GM18858 (cell line): Measurements from ENCODE around the gene ELOVL3.
"Not testable (repeated sequence)": the region's sequence is repeated elsewhere in the genome, so short reads cannot be mapped to it uniquely, and the experiment has no call there.

Source experiments
- ATAC-seq: cut with Tn5 transposase; IDR thresholded peaks from one replicate; pipeline ENCODE4 v1.9.1; 2021; ENCODE audit not compliant: unreplicated experiment

ELOVL3 gene

DNA sequence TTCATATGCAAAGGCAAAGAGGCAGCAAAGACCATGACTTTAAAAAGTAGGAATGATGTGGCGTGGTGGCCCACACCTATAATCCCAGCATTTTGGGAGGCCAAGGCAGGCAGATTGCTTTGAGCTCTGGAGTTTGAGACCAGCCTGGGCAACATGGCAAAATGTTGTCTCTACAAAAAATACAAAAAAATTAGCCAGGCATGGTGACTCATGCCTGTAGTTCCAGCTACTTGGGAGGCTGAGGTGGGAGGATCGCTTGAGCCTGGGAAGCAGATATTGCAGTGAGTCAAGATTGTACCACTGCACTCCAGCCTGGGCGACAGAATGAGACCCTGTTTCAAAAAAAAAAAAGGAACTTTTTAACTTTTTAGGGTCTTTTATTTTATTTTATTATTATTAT, 26.4 kb downstream of the ELOVL3 start:
- not testable (repeated sequence) for ATAC-seq

DNA sequence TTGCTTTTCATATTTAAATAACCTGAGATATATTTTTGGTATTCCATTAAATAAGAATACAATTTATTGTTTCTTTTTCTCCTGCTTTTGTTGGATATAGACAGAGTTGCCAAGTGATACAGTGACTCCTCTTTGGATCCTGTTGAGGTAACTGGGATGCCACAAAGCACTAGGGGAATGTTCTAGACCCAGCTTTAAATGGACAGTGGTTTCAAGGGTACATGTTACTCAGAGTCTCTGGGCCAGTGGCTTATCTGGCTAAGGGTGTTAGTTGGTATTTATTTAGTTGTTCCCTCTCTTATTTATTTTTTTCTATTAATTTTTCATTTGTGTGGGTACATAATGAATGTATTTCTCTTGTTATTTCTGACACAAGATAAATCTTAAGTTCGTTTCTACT, 28.3 kb downstream of the ELOVL3 start:
- no peak for ATAC-seq

DNA sequence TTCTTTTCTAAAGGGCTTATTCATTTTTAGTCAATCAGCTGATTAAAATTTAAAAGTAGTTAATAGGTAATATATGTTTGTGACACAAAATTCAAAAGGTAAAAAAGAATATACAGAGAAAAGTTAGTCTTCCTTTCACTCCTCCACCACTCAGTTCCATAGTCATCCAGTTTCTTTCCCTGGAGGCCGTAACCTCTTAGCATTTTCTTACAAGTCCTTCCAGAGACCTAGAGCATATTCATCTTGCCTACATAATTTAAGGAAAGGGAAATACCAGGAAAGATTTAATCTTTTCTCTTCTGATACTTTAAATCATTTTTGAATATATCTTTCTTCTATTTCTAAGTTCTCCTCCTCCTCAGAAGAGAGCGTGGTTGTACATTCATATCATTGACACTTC, 29.3 kb downstream of the ELOVL3 start:
- ATAC-seq, result no peak

DNA sequence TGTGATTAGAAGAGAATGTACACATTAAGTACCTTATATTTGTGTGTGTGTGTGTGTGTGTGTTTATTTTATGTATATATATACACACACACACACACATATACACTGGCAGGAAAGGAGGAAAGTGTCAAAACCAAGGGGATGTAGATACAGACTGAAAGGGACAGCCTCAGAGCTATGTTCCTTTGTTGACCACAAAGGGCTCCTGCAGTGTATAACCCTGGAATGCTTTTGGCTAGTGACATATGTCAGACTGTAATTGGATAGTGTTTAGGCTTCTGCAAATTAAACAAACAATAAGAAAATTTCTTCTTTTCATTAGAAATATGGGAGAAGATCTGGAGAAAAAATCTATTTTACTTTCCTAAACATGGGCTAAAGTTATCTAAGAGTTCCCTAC, 35.1 kb downstream of the ELOVL3 start:
- no peak for ATAC-seq

DNA sequence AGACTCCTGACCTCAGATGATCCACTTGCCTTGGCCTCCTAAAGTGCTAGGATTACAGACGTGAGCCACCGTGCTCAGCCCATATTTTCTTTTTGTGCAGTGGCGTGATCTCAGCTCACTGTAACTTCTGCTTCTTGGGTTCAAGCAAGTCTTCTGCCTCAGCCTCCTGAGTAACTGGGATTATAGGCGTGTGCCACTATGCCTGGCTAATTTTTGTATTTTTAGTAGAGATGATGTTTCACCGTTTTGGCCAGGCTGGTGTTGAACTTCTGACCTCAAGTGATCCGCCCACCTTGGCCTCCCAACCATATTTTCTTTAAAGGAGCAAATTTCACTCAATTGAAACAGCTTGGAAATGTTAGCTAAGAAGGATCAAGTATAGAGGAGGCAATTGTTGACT, 35.7 kb downstream of the ELOVL3 start:
- no peak for ATAC-seq

DNA sequence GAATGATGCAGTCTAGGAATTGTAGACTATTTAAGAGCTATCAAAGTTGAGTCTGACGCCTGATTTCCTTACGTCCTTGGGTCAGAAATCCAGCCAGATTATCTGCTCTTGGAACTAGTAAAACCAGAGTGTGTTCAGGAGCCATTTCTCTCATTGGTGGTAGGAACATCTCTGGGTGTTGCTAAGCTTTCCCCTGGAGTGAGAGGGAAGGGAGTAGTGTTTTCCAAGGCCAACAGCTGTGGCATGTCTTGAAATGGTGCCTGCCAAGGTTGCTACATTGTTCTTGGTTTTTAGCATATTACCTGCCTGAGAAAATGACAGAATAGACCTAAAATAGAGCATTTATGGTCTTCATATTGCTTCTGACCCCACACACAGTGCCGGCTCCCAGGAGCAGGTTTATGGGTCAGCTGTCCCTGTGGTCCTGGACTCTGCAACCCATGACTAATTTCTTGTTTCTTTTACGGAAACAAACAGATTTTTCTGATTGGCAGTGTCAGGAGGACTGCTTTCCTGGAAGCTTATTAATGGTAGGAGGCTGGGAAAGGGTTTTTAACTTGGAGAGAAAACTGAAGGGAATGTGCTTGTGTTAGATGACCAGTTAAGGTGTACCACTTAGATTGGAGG, 36.8 kb downstream of the ELOVL3 start:
- ATAC-seq, result no peak

DNA sequence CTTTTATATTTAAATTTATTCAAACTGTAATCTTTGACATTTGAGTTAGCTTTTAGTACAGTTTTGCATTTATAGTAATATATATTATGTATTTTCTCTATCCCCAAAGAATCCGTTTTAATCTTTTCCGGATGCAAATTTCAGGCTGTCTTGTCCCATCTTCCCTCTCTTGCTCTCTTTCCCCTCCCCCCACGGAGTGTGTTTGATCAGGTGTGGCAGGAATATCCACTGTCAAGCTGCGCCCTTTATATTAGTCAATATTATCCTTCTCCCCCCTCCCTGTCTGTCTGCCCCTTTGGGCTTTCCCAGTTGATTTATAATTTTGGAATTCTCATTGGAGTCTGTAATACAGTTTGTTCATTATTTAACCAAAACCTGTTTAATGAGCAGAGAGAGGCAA, 38.3 kb downstream of the ELOVL3 start:
- no peak for ATAC-seq

DNA sequence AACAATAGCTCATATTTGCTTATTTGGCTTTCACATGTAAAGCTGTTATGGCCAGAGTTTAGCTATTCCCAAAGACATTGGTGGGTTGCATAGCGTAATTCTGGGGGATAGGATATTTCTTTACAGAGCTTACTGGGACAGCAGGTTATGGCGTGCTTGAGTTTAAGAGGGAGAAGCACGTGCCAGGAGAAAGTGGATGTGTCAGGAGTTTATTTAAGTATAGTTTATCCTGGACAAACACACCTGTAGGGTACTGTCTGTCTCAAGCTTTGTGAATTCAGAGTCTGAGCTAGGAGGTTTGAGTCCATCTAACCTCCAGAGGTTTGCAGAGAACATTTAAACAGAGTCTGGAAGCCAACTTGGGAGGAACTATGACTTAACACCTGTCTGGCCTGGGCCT, 40.6 kb downstream of the ELOVL3 start:
- no peak for ATAC-seq

DNA sequence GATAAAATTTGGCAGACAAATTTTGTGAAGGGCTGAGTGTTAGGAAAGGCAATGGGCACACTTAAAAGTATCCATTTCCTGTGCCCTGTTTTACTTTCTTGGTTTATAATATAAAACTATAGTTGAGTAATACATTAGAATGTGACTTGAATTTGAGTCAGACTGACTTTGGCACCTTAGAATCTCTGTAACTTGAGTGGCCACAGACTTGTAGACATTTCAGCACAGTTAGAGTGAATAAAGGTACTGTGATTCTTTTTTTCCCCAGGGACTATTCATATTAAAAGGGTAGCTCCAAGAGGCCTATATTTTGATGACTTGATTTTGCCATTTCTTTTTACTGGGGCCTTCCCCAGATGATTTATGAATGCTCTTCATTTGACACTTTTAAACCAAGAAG, 41.6 kb downstream of the ELOVL3 start:
- ATAC-seq, result no peak

DNA sequence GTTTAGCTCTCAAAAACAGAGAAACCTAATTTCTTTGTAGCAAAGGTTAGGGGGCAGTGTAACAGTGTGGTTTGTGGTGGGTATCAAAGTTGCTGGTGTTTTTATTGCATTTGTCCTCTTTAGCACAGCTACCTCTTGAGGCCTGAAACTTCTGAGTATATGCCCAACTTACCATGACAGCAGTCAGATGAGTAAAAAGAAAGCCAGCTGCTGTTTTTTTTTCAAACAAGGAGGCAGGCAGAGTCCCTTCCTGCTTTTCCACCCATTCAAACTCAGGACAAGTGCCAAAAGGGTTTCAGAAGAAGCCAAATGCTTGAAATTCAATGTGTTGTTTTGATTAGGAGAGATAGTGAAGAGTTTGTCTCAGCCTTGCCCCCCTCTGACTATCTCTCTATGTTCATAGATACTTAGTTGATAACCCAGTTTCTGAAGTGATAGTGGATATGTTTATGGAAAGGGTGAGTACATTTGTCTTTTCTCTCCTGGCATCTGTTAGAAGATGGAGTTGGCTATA, 42.3 kb downstream of the ELOVL3 start:
- no peak for ATAC-seq

DNA sequence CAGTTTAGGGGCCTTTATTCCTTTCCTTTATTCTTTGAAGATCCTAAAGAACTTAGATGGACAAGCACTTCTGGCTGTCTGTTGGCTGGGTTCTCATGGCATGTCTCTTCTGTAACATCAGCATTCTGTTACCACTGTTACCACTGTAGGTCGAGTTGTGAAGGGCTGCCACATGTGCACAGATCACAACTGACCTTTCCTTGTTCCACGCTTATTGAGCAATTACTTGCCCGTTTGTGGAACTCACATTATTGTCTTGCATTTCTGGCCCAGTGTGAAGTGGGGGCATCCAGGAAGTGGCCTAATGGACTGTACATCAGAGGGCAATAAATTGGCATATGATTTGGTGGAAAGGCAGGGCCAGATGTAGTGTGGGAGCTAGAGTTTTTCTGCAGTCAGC, 42.9 kb downstream of the ELOVL3 start:
- no peak for ATAC-seq

DNA sequence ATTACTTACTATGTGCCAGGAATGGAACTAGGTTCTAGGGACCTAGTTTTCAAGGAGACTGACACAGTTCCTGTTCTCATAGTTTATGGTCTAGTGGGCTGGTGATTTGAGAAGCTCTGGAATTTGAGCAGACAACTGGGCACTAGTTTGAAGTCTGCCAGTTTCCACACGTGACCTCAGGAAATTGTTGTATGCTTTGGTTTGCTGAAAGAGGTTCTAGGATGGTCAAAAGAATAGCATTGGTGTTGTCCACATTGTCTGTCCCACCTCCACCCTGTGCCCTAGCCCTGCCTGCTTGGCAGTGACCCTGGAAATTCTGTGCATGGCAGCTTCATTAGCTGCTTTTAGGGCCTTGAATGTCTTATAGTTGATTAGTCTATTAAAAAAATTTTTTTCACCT, 48.0 kb downstream of the ELOVL3 start:
- no peak for ATAC-seq

DNA sequence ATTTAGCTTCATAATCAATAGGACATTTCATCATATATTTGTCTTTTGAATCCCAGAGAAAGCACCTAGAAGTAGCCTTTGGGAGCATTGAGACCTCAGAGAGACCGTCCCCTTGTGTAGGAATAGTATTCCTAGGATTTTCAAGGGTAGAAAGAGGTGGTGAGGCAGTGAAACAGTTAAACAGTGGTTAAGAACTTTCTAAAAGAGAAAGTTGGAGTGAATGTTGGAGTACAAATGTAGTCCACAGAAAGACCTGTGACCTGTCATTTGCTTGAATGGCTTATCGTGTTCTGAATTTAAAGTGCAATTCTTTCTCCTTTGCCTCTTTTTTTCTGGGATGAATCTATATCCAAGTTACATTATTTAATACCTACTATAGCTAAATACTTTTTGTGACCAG, 49.2 kb downstream of the ELOVL3 start:
- ATAC-seq, result no peak

DNA sequence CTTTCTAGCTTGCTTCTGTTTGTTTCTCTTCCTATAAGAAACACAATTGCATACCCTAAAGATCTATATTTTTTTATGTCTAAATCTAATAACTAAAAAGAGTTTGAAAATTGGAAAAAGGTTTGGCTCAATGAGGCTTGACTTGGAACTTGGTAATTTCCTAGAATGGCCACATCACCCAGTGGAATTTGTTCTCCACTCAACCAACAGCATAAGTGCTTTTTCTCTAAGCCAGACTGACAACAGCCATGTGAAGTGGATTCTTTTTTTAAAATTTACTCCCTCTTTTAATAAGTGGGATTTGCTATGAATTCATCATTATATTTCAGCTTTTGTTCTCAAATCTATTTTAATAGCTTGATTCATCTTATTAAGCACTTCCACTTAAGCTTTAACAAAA, 53.0 kb downstream of the ELOVL3 start:
- ATAC-seq, result no peak
